Esophagus muscularis mucosa (tissue), 4 donors: ENCODE data around the gene GNA12. TPM values are rescaled to one million over a fixed set of nuclear protein-coding genes. Genes with fewer than 3 reads are reported as not detected.

ENCODE experiments used
- DNase-seq: peaks from one replicate; pipeline ENCODE4 v3.0.0-alpha.2; 2017; ENCODE audit errors: extremely low spot score
- H3K27ac ChIP-seq, 4 donors: fragments of 200-600 bp; sonication (generic); replicated peaks in 1 of 4; 1 replicate in 3 of 4; 2 replicates in 1 of 4; pipeline ENCODE4 v1.5.1; 2016 to 2019; ENCODE audit warnings: mild to moderate bottlenecking in 1 of 4
- H3K27me3 ChIP-seq, 4 donors: fragments of 200-600 bp; sonication (generic); one replicate each; pipeline versions ENCODE4 v1.5.1 to v1.6.0; 2016 to 2019
- H3K36me3 ChIP-seq, 4 donors: fragments of 200-600 bp; sonication (generic); one replicate each; pipeline ENCODE4 v1.5.1; 2016 to 2019
- H3K4me1 ChIP-seq, 4 donors: fragments of 200-600 bp; sonication (generic); one replicate each; pipeline ENCODE4 v1.5.1; 2016 to 2019
- H3K4me3 ChIP-seq, 4 donors: fragments of 200-600 bp; sonication (generic); 1 replicate in 2 of 4; 2 replicates in 2 of 4; pipeline ENCODE4 v1.5.1; 2016 to 2019; ENCODE audit warnings: mild to moderate bottlenecking in 4 of 4, moderate library complexity in 1 of 4
- H3K9me3 ChIP-seq, 4 donors: fragments of 200-600 bp; sonication (generic); 1 replicate in 3 of 4; 2 replicates in 1 of 4; pipeline ENCODE4 v1.5.1; 2016 to 2019
- EP300 ChIP-seq: sonication (generic); formaldehyde crosslinking; IDR thresholded peaks from one replicate; pipeline ENCODE4 v1.6.1; 2017; ENCODE audit warnings: antibody characterized with exemption
- POLR2A ChIP-seq: fragments of 450-650 bp; IDR thresholded peaks from one replicate; pipeline ENCODE4 v1.6.1; 2017; ENCODE audit warnings: antibody characterized with exemption, moderate library complexity, mild to moderate bottlenecking, low read depth
- POLR2AphosphoS5 ChIP-seq, 2 donors: sonication (generic); formaldehyde crosslinking; IDR thresholded peaks; one replicate each; pipeline ENCODE4 v1.6.1; 2017; ENCODE audit warnings: antibody characterized with exemption in 2 of 2
- WGBS: methylation state at CpG from one replicate; pipeline ENCODE4 v1.1.5; 2018; 5-methylcytosine and 5-hydroxymethylcytosine counted together
- intact Hi-C: fragments of 100-400 bp; cut with DNase I; formaldehyde crosslinking; loops from one replicate; pipeline ENCODE4 v1.15.1; 2023
- total RNA-seq, 4 donors: library from RNA; depleted of rRNA; stranded (reverse); fragments of >200 nt; gene quantifications; one replicate each; pipeline versions ENCODE4 v1.1.0 to v1.2.1, GENCODE V29; 2016
- TF ChIP-seq, protein P1 (sequence below), 3 experiments: fragments of 200-600 bp in 2 of 3; fragments of 450-650 bp in 1 of 3; sonication (generic) in 2 of 3; IDR thresholded peaks; one replicate each; pipeline ENCODE4 v1.5.1; 2017 to 2019; ENCODE audit warnings: antibody characterized with exemption in 3 of 3, mild to moderate bottlenecking in 2 of 3, moderate library complexity in 1 of 3

The GNA12 gene
- total RNA-seq, 4 donors from 2014 or later = 25.3 to 61.8 (median 38.9) TPM

GRCh38 chr7:2803342-2803692 lies 40.8 kb downstream of the GNA12 start:
- H3K4me1 ChIP-seq = peaks cover 23 to 43% (median 28%) of the 10 kb centered on the region in 4 donors
- H3K4me3 ChIP-seq = no peak overlapping the region
- no peak for TF ChIP-seq EP300
- TF ChIP-seq POLR2AphosphoS5 (IDR thresholded peaks at IDR 0.05) = no peak
- TF ChIP-seq, protein P1, sequence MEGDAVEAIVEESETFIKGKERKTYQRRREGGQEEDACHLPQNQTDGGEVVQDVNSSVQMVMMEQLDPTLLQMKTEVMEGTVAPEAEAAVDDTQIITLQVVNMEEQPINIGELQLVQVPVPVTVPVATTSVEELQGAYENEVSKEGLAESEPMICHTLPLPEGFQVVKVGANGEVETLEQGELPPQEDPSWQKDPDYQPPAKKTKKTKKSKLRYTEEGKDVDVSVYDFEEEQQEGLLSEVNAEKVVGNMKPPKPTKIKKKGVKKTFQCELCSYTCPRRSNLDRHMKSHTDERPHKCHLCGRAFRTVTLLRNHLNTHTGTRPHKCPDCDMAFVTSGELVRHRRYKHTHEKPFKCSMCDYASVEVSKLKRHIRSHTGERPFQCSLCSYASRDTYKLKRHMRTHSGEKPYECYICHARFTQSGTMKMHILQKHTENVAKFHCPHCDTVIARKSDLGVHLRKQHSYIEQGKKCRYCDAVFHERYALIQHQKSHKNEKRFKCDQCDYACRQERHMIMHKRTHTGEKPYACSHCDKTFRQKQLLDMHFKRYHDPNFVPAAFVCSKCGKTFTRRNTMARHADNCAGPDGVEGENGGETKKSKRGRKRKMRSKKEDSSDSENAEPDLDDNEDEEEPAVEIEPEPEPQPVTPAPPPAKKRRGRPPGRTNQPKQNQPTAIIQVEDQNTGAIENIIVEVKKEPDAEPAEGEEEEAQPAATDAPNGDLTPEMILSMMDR (IDR thresholded peaks at IDR 0.05) = no peak
- no peak for TF ChIP-seq POLR2A
- H3K27me3 ChIP-seq = no peaks in the 10 kb centered on the region
- intact Hi-C loops = no loop called here
- WGBS = 90% methylated on average over 2 of the region's 2 CpGs
- no peaks in the 10 kb centered on the region for H3K9me3 ChIP-seq
- H3K36me3 ChIP-seq = no peaks in the 10 kb centered on the region
- DNase-seq = no peak
- H3K27ac ChIP-seq = peak overlapping the region in 2 of 4 donors; percentile 8 to 31

- Histone ChIP-seq H3K9me3 (no peaks in the 10 kb centered on the region), H3K36me3 (no peaks in the 10 kb centered on the region), H3K4me1 (peaks cover 23 to 43% (median 31%) of the 10 kb centered on the region in 4 donors), H3K27ac (peak overlapping the region in 2 of 4 donors; percentile 8 to 31), H3K4me3 (peak overlapping the region in 2 of 4 donors; percentile 2 to 23), H3K27me3 (no peaks in the 10 kb centered on the region)
- no peak for DNase-seq
- intact Hi-C loops = no loop called here
- WGBS = 80% methylated on average over 28 of the region's 28 CpGs
- TF ChIP-seq, protein P1 (IDR thresholded peaks at IDR 0.05) = no peak
- TF ChIP-seq POLR2A (no peak), POLR2AphosphoS5 (IDR thresholded peaks at IDR 0.05) (no peak), EP300 (no peak)
Measured at GRCh38 chr7:2802504-2803341, 41.4 kb downstream of the GNA12 start.

DNA sequence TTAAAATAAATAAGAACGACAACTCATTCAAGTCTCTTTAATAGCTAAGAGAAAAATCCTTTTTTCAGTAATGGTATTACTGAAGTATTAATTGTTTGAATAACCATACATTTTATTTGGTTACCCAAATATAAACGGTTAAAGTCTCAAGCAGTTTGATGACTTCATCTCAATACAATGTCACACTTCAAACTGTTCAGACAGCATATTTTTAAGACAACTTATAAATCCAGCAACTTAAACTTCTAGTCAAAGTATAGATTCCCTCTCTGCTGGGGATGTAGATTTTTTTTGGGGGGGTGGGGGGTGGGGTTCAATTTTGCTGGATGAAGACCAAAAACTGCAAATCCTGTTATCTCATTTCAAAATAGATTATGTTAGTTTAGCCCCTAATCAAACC lies 42.0 kb downstream of the GNA12 start:
- no peak for DNase-seq
- no peak overlapping the region for H3K4me3 ChIP-seq
- intact Hi-C loops = no loop called here
- peaks cover 24 to 43% (median 35%) of the 10 kb centered on the region in 4 donors for H3K4me1 ChIP-seq
- TF ChIP-seq POLR2AphosphoS5 (IDR thresholded peaks at IDR 0.05) (no peak), POLR2A (no peak), EP300 (no peak)
- TF ChIP-seq, protein P1 (IDR thresholded peaks at IDR 0.05) = no peak
- H3K36me3 ChIP-seq = no peaks in the 10 kb centered on the region
- no peaks in the 10 kb centered on the region for H3K9me3 ChIP-seq
- 60% methylated on average over 2 of the region's 2 CpGs for WGBS
- no peaks in the 10 kb centered on the region for H3K27me3 ChIP-seq
- no peak overlapping the region for H3K27ac ChIP-seq

DNA sequence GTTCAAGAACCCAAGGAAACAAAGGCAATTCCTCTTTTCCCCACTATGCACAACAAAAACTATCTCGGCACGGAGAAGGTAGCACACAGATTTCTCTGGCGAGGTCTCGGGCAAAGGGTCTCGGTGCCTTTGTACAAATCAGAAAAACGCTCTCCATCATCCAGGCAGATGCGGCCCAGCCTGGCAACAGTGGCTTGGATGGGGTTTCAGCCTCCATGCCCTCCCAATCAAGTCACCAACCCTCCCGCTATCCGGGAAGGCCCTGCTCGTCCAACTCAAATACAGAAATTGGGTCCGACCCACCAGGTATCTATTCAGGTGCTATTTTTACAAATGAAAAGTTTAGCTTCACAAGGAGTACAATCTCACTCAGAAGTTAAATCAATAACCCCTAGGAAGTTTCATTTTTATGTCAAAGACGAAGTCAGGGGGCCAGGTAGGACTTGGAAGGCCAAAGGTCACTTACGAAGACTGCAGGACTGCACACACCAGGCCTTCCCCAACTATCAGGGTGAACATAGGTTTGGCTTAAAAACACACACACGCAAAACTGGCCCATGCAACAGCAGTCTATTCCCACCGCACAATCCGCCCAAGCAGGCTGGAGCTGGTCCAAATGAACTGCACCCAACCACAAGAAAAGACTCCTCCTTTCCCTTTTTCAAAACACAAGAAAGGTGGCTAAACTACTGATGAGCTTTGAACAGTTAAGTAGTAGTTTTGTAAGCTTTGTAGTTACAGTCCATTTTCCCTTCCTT lies 43.0 kb downstream of the GNA12 start:
- intact Hi-C loops = no loop called here
- no peaks in the 10 kb centered on the region for H3K9me3 ChIP-seq
- TF ChIP-seq EP300 = no peak
- TF ChIP-seq POLR2A = no peak
- no peak for TF ChIP-seq POLR2AphosphoS5 (IDR thresholded peaks at IDR 0.05)
- TF ChIP-seq, protein P1 (IDR thresholded peaks at IDR 0.05) = no peak
- H3K36me3 ChIP-seq = no peaks in the 10 kb centered on the region
- no peaks in the 10 kb centered on the region for H3K27me3 ChIP-seq
- no peak for DNase-seq
- peaks cover 30 to 49% (median 41%) of the 10 kb centered on the region in 4 donors for H3K4me1 ChIP-seq
- no peak overlapping the region for H3K27ac ChIP-seq
- whole genome bisulfite sequencing = 84% methylated on average over 16 of the region's 16 CpGs
- no peak overlapping the region for H3K4me3 ChIP-seq
